HT-29 (cell line): ENCODE measurements around the gene CELSR1. TPM values are rescaled to one million over a fixed set of nuclear protein-coding genes. Genes with fewer than 3 reads are reported as not detected.

Experiments
- DNase-seq: peaks from one replicate; pipeline ENCODE4 v3.0.0-alpha.2; 2015; ENCODE audit warnings: low spot score
- total RNA-seq: library from RNA; depleted of rRNA; stranded (reverse); fragments of >200 nt; shearing (Covaris generic); gene quantifications from 2 replicates; pipeline ENCODE4 v1.2.3, GENCODE V29; 2014

The CELSR1 gene
- total RNA-seq, 1 experiment from 2014 or later, result 6.8 TPM

GRCh38 chr22:46444390-46444854 is 93.0 kb downstream of the CELSR1 start:
- DNase-seq, result no peak

- no peak for DNase-seq
Observed at GRCh38 chr22:46443850-46444389, 93.5 kb downstream of the CELSR1 start.

- no peak for DNase-seq
Observed at GRCh38 chr22:46442217-46442853, 95.1 kb downstream of the CELSR1 start.

GRCh38 chr22:46439576-46440465 is 97.6 kb downstream of the CELSR1 start:
- no peak for DNase-seq

GRCh38 chr22:46439111-46439510 is 98.3 kb downstream of the CELSR1 start:
- DNase-seq, result no peak

GRCh38 chr22:46437671-46438440 is 99.6 kb downstream of the CELSR1 start:
- DNase-seq, result no peak

GRCh38 chr22:46436595-46437175 is 100.7 kb downstream of the CELSR1 start:
- no peak for DNase-seq

GRCh38 chr22:46433318-46433717 is 104.1 kb downstream of the CELSR1 start:
- no peak for DNase-seq

- no peak for DNase-seq
Observed at GRCh38 chr22:46432164-46433068, 105.0 kb downstream of the CELSR1 start.

- DNase-seq, result no peak
Observed at GRCh38 chr22:46430961-46431838, 106.2 kb downstream of the CELSR1 start.

GRCh38 chr22:46429325-46429853 is 108.0 kb downstream of the CELSR1 start:
- no peak for DNase-seq

- no peak for DNase-seq
Observed at GRCh38 chr22:46428602-46429324, 108.7 kb downstream of the CELSR1 start.

- no peak for DNase-seq
Observed at GRCh38 chr22:46428171-46428570, 109.2 kb downstream of the CELSR1 start.

GRCh38 chr22:46425016-46425415 is 112.4 kb downstream of the CELSR1 start:
- DNase-seq, result no peak

GRCh38 chr22:46424496-46424895 is 112.9 kb downstream of the CELSR1 start:
- no peak for DNase-seq

- no peak for DNase-seq
Observed at GRCh38 chr22:46422896-46423295, 114.5 kb downstream of the CELSR1 start.

- DNase-seq, result no peak
Observed at GRCh38 chr22:46421267-46421666, 116.2 kb downstream of the CELSR1 start.
